Left lung (tissue), 10 donors: ENCODE data around the gene PAX5. TPM values are rescaled to one million over a fixed set of nuclear protein-coding genes. Genes with fewer than 3 reads are reported as not detected.

Experiments
- ATAC-seq: fragments of 200-7000 bp; cut with Tn5 transposase; one replicate; pipeline ENCODE4 v1.9.1; 2020; ENCODE audit warnings: moderate library complexity
- DNase-seq, 4 donors: peaks; one replicate each; pipeline ENCODE4 v3.0.0-alpha.2; 2013 to 2020
- H3K27ac ChIP-seq, 2 donors: fragments of 200-600 bp; sonication (generic) in 1 of 2; one replicate each; pipeline versions ENCODE4 v1.5.0 to v1.8.0; 2020 to 2021
- H3K27me3 ChIP-seq, 2 donors: fragments of 200-600 bp; sonication (generic) in 1 of 2; one replicate each; pipeline versions ENCODE4 v1.5.0 to v1.8.0; 2020 to 2021
- H3K36me3 ChIP-seq, 2 donors: fragments of 200-600 bp; sonication (generic) in 1 of 2; one replicate each; pipeline versions ENCODE4 v1.5.0 to v1.8.0; 2020 to 2021
- H3K4me1 ChIP-seq, 2 donors: fragments of 200-600 bp; one replicate each; pipeline ENCODE4 v1.8.0; 2021
- H3K4me3 ChIP-seq, 2 donors: fragments of 200-600 bp; sonication (generic) in 1 of 2; one replicate each; pipeline versions ENCODE4 v1.5.0 to v1.8.0; 2020 to 2021; ENCODE audit warnings: mild to moderate bottlenecking in 1 of 2
- H3K9me3 ChIP-seq, 2 donors: fragments of 200-600 bp; sonication (generic) in 1 of 2; one replicate each; pipeline versions ENCODE4 v1.5.0 to v1.8.0; 2020 to 2021
- intact Hi-C, 2 donors: fragments of 100-400 bp; cut with DNase I; formaldehyde crosslinking; loops; one replicate each; pipeline versions ENCODE4 v1.11.2 to v1.14.2; 2022
- polyA plus RNA-seq, 6 donors: library from polyadenylated mRNA; unstranded; fragments of 120-200 nt; gene quantifications; one replicate each; pipeline ENCODE4 v1.2.1, GENCODE V29; 2013; ENCODE audit not compliant: insufficient read length in 6 of 6
- total RNA-seq, 2 donors: library from RNA; stranded (reverse); fragmentation: NEBNext Ultra II Directional; extraction: Animal tissue kit (Norgen Biotek cat#: 25700); gene quantifications; one replicate each; pipeline ENCODE4 v1.2.1, GENCODE V29; 2021
- TF ChIP-seq, protein P1 (sequence below), 2 donors: fragments of 200-600 bp; sonication (generic) in 1 of 2; IDR thresholded peaks; one replicate each; pipeline versions ENCODE4 v1.5.0 to v1.8.0; 2021; ENCODE audit warnings: antibody characterized with exemption in 2 of 2
- donor health status: DM: no; HTN: yes; CAD: no.
- donor health status: DM: no; HTN: no; CAD: no.

PAX5 gene
- total and polyA plus RNA-seq, 8 donors: 0.03 to 0.65 (median 0.13) TPM

DNA sequence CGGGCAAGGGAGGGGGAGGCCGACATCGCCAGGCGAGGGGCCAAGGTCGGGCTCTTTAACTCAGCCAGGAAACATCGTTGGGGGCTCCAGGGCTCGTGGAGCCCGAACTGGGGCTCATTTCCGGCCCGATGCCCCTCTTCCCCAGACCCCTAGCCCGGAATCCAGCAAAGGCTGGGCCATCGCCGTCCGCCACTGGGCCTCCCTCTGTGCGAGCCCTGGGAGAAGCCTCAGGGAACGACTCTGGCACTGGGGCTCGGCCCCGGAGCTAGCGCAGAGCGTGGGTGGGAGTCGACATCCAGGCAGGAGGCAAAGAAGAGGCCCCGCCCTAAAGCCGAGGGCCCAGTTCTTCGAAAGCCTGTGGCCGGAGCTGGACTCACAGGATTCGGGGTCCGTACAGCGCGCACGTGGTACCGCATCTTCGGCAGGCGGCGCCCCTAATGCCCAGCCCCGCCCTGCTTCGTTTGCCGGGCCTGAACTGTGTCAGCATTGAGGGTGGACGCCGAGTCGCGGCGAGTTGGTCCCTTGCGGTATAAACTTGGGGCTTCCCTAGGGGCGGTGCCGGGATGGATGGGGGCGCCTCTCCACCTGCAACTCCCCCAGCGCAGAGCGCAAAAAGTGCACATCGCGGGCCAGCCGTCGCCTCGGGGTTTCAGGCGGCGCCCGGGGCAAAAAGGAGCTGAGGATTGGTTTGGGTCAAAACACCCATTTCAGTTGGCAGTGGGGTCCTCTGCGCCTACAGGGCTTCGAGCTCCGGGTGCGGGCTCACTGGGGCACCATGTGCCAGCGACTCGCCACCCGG is 3.6 kb upstream of the PAX5 start:
- Histone ChIP-seq H3K36me3 (no peaks in the 10 kb centered on the region), H3K4me3 (peak overlapping the region; percentile 21 to 43), H3K27ac (no peak overlapping the region), H3K9me3 (no peaks in the 10 kb centered on the region), H3K27me3 (peaks cover 76 to 100% of the 10 kb centered on the region in 2 donors), H3K4me1 (peaks cover 13 to 41% of the 10 kb centered on the region in 2 donors)
- ATAC-seq (peak; percentile 17), DNase-seq (no peak)
- TF ChIP-seq, protein P1, sequence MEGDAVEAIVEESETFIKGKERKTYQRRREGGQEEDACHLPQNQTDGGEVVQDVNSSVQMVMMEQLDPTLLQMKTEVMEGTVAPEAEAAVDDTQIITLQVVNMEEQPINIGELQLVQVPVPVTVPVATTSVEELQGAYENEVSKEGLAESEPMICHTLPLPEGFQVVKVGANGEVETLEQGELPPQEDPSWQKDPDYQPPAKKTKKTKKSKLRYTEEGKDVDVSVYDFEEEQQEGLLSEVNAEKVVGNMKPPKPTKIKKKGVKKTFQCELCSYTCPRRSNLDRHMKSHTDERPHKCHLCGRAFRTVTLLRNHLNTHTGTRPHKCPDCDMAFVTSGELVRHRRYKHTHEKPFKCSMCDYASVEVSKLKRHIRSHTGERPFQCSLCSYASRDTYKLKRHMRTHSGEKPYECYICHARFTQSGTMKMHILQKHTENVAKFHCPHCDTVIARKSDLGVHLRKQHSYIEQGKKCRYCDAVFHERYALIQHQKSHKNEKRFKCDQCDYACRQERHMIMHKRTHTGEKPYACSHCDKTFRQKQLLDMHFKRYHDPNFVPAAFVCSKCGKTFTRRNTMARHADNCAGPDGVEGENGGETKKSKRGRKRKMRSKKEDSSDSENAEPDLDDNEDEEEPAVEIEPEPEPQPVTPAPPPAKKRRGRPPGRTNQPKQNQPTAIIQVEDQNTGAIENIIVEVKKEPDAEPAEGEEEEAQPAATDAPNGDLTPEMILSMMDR (IDR thresholded peaks at IDR 0.05): no peak
- intact Hi-C loops: no loop called here

DNA sequence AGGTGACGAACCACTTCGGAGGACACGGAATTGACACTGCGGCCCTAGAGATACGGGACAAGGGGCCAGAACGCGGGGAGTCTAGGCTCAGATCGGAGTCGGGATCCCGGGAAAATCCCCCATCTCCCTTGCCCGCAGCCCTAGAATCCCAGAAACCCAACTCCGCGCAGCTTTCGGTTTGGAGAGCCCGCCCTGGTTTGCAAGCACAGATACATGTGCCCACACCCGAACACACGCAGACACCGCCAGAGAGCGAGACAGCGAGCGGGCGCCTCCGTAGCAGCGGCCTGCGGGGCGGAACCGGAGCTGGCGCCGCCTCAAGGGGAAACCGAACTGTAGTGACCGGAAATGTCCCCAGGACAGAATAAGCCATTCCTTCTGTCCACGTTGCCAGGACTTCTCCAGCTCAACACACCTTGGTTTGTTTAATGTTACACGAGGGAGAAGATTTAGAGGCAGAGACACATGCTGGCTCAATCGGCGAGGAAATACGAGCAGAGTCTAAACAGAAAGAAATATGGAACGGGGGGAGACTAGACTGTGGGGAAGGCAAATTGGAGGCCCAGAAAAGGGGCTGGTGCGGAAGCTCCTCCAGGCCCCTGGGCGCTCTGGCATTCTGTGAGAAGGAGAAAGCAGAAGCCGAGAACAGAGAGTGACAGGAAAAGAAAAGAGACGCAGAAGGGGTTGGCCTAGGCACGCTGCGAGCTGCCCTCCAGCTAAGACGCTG is 2.9 kb upstream of the PAX5 start:
- TF ChIP-seq, protein P1 (IDR thresholded peaks at IDR 0.05): no peak
- intact Hi-C loops: no loop called here
- Histone ChIP-seq H3K36me3 (no peaks in the 10 kb centered on the region), H3K4me3 (peak overlapping the region; percentile 21 to 43), H3K27me3 (peaks cover 83 to 100% of the 10 kb centered on the region in 2 donors), H3K27ac (no peak overlapping the region), H3K9me3 (no peaks in the 10 kb centered on the region), H3K4me1 (peaks cover 13 to 41% of the 10 kb centered on the region in 2 donors)
- ATAC-seq (peak; percentile 80), DNase-seq (peak in 2 of 4 donors; percentile 52 to 85)

DNA sequence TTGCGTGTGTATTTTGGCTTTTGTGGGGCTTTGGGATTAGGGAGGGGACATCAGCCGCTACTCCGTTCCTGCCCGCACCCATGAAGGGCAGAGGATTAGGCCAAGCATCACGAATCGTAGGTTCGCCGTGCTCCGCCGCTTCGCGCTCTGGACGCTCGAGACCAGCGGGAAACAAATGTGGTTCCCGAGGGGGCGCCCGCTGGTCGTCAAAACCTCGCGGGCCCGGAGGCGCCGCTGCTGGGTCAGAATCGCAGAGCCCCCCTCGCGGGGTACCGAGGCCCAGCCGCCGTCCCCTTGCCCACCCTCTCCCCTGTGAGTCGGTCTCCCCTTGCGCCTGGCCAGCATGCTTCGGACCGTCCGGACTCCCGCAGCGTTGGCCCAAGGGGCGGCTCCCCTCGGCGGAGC is 2.3 kb upstream of the PAX5 start:
- DNase-seq: peak in 1 of 4 donors; percentile 31
- Histone ChIP-seq H3K4me1 (peaks cover 13 to 41% of the 10 kb centered on the region in 2 donors), H3K27ac (no peak overlapping the region), H3K4me3 (peak overlapping the region; percentile 21 to 43), H3K36me3 (no peaks in the 10 kb centered on the region), H3K27me3 (peaks cover 89 to 100% of the 10 kb centered on the region in 2 donors), H3K9me3 (no peaks in the 10 kb centered on the region)
- intact Hi-C loops: no loop called here
- TF ChIP-seq, protein P1 (IDR thresholded peaks at IDR 0.05): no peak
- no peak for ATAC-seq

DNA sequence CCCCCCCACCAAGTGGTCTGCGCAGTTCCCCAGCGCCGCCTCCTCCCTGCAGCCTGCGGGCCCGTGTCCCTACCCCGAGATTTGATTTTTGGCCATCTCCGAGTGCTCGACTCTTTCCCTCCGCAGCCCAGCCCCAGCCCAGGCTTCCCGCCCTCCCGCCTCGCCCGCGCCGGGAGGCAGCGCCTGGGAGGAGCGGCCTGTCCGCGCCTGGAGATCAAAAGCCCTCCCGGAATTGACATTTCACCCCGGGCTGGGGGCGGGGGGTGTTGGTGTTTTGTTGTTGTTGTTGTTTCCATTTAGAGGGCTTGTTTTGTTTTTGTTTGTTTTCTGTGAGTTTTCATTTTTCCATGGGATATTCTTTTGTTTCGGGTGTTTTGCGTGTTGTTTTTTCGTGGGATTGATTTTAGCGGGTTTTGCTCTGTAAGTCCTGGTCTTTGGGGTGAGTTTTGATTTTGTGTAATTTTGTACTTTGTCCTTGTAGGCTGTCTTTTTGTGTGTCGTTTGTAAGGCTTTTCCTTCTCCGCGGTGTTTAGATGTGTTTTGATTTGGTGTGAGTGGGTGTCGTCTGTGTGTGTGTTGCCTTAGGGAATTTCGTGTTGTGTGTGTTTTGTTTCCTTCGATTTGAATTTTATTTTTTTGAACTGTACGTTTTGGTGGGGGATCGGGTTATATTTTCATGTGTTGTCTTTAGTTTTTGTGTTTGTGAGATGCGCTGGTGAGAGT is 1.7 kb upstream of the PAX5 start:
- Histone ChIP-seq H3K9me3 (no peaks in the 10 kb centered on the region), H3K4me3 (peak overlapping the region in 1 of 2 donors; percentile 43), H3K27ac (no peak overlapping the region), H3K4me1 (peaks cover 13 to 41% of the 10 kb centered on the region in 2 donors), H3K27me3 (peaks cover 94 to 100% of the 10 kb centered on the region in 2 donors), H3K36me3 (no peaks in the 10 kb centered on the region)
- no peak for ATAC-seq
- no peak for DNase-seq
- TF ChIP-seq, protein P1 (IDR thresholded peaks at IDR 0.05): no peak
- intact Hi-C loops: no loop called here
